ENCODE measurements around the gene ABI1. TPM values are rescaled to one million over a fixed set of nuclear protein-coding genes. Genes with fewer than 3 reads are reported as not detected.

Gene ABI1
- total and polyA plus RNA-seq, 2 of the 4 experiments (the other 2 are of a cell fraction): 49.6 to 71.3 TPM

GRCh38 chr10:26787362-26787761 is 73.4 kb downstream of the ABI1 start:
- DNase-seq (no peak), ATAC-seq (ENCODE audit: low read depth) (no peak)
- Histone ChIP-seq H3K4ac (ENCODE audit: low read depth, low read length) (no peak overlapping the region), H2BK20ac (ENCODE audit: low read depth, low read length) (no peak overlapping the region), H3K9me3 (ENCODE audit: control insufficient read depth, insufficient read depth, low read length) (no peaks in the 10 kb centered on the region), H3K18ac (ENCODE audit: low read depth, low read length) (no peak overlapping the region), H3K79me1 (ENCODE audit: low read depth in 1 of 2, low read length in 2 of 2) (peaks cover 26 to 61% of the 10 kb centered on the region in 2 experiments; a peak in 3 of 4 replicates), H3K14ac (replicated peaks; ENCODE audit: low read depth, low read length) (no peak overlapping the region), H2BK5ac (ENCODE audit: low read depth, low read length, poor library complexity, severe bottlenecking) (no peak overlapping the region), H4K20me1 (ENCODE audit: insufficient read depth, low read length) (no peaks in the 10 kb centered on the region; the same call in 1 of the 2 replicates), H3K4me2 (ENCODE audit: low read depth, low read length) (no peak overlapping the region), H2AK9ac (replicated peaks; ENCODE audit: low read depth, low read length, poor library complexity) (no peak overlapping the region), H2BK15ac (ENCODE audit: low read depth, low read length) (no peak overlapping the region), H2AK5ac (ENCODE audit: low read depth, low read length) (no peak overlapping the region), H3K27ac (ENCODE audit: insufficient read depth, low read length) (no peak overlapping the region), H2BK120ac (ENCODE audit: low read depth, low read length) (no peak overlapping the region), H4K5ac (ENCODE audit: low read depth, low read length) (no peak overlapping the region), H3K4me1 (ENCODE audit: control insufficient read depth, insufficient read depth, low read length) (peaks cover 2% of the 10 kb centered on the region; the same call in 1 of the 2 replicates), H4K8ac (ENCODE audit: low read depth in 2 of 2, low read length in 2 of 2) (no peak overlapping the region), H3K23ac (ENCODE audit: low read depth, low read length) (no peak overlapping the region), H3K27me3 (ENCODE audit: control insufficient read depth, insufficient read depth, low read length) (no peaks in the 10 kb centered on the region), H3K56ac (ENCODE audit: extremely low read depth, insufficient read depth, low read length) (no peak overlapping the region), H2AFZ (replicated peaks; ENCODE audit: low read length, poor library complexity) (no peak overlapping the region), H4K91ac (ENCODE audit: insufficient read depth, low read depth, low read length) (no peak overlapping the region), H3K9ac (ENCODE audit: low read depth, low read length) (no peak overlapping the region), H3K9me1 (ENCODE audit: insufficient read depth, low read length) (peaks cover 3% of the 10 kb centered on the region; the same call in 1 of the 2 replicates), H3K36me3 (ENCODE audit: control insufficient read depth, insufficient read depth, low read length) (0 out of 2 replicates have a peak, but pooled peaks cover 1% of the 10 kb centered on the region), H3K4me3 (ENCODE audit: insufficient read depth, low read depth, low read length) (no peak overlapping the region)
- dilution Hi-C loops (cut with HindIII; ENCODE audit: low sequenced_read_pairs, unreplicated experiment): no loop called here
- no peak for TF ChIP-seq MXI1 (IDR thresholded peaks at IDR 0.05; ENCODE audit: borderline replicate concordance, low read depth, low read length)
- no peak for TF ChIP-seq USF2 (IDR thresholded peaks at IDR 0.05; ENCODE audit: low read depth, low read length)
- no peak for TF ChIP-seq MAZ (IDR thresholded peaks at IDR 0.05; ENCODE audit: borderline replicate concordance, low read depth, low read length)
- TF ChIP-seq RAD21 (IDR thresholded peaks at IDR 0.05; ENCODE audit: low read length): no peak
- TF ChIP-seq SMC3 (IDR thresholded peaks at IDR 0.05; ENCODE audit: low read depth, low read length): no peak
- no peak for TF ChIP-seq RFX5 (IDR thresholded peaks at IDR 0.05; ENCODE audit: low read depth, low read length)
- TF ChIP-seq FOS (IDR thresholded peaks at IDR 0.05; ENCODE audit: low read depth, low read length): no peak
- no peak for TF ChIP-seq CTCF (conservative IDR thresholded peaks at IDR 0.05; ENCODE audit: low read depth, low read length)
- TF ChIP-seq ELK1 (IDR thresholded peaks at IDR 0.05; ENCODE audit: borderline replicate concordance, low read depth, low read length): no peak
- no peak for TF ChIP-seq CEBPB (IDR thresholded peaks at IDR 0.05; ENCODE audit: low read depth, low read length)
- WGBS, 2 experiments (ENCODE audit: extremely low coverage in 2 of 2, insufficient read length in 1 of 2): 100% methylated on average over 1 of the region's 3 CpGs; no CpG with 5 or more reads in 1 of the 2 experiments
- POLR2A ChIA-PET (ENCODE audit: unreplicated experiment): no interaction called here
- in situ Hi-C loops (cut with MboI; ENCODE audit: low sequenced_read_pairs): no loop called here
- BruUV-seq (replicated peaks): no TSS peak
- intact Hi-C loops (cut with micrococcal nuclease): no loop called here
- CTCF ChIA-PET: no interaction called here
